Measurements from ENCODE around the gene WNT9A. TPM values are rescaled to one million over a fixed set of nuclear protein-coding genes. Genes with fewer than 3 reads are reported as not detected.

The WNT9A gene
- total and polyA plus RNA-seq, 9 of the 15 experiments (the other 6 are each of a cell fraction or from before 2014, with no cell fraction given) = 0.04 to 0.17 (median 0.10) TPM; not detected in 4

GRCh38 chr1:227885648-227886502, 61.9 kb downstream of the WNT9A start:
- no peaks in the 10 kb centered on the region for H4K20me1 ChIP-seq (replicated peaks; ENCODE audit: control insufficient read depth, insufficient read depth, low read length)
- BruUV-seq (replicated peaks) = no TSS peak
- ChIA-PET POLR2A (interaction anchor here (0.8 to 1.5 kb wide), 4 partner anchors 11 to 92 kb away, joined by 3 to 5 read pairs (median 4); no protein-coding TSS in a partner anchor), CTCF (ENCODE audit: low intra/inter-chr PET ratio) (no interaction called here)
- H2AFZ ChIP-seq (ENCODE audit: low read depth, low read length) = peak overlapping the region; percentile 98
- peaks cover 20 to 68% of the 10 kb centered on the region in 2 experiments for H3K4me1 ChIP-seq (replicated peaks in 1 of 2; ENCODE audit: control insufficient read depth in 2 of 2, insufficient read depth in 2 of 2, low read length in 2 of 2)
- H3K9me1 ChIP-seq (ENCODE audit: control insufficient read depth, insufficient read depth, low read length) = no peaks in the 10 kb centered on the region
- WGBS (ENCODE audit: insufficient coverage, low coverage, missing lambda C conversion rate) = 28% methylated on average over 14 of the region's 14 CpGs
- H3K27me3 ChIP-seq (ENCODE audit: control insufficient read depth in 2 of 2, insufficient read depth in 2 of 2, low read length in 2 of 2) = peaks cover 0 to 4% of the 10 kb centered on the region in 2 experiments; a peak in 2 of 5 replicates
- DNase-seq (ENCODE audit: extremely low read depth in 1 of 4, low spot score in 3 of 4) (peak; percentile 57 to 76 (median 68)), ATAC-seq (peak; percentile 75), FAIRE-seq (peak; percentile 92)
- peak overlapping the region; percentile 61 for H3K27ac ChIP-seq (ENCODE audit: extremely low read depth, low read depth, low read length)
- peak overlapping the region; percentile 15 to 86; a peak in 3 of 4 replicates for H3K9ac ChIP-seq (ENCODE audit: insufficient read depth in 1 of 2, low read depth in 2 of 2, low read length in 2 of 2)
- H3K4me3 ChIP-seq = no peak overlapping the region
- H3K9me3 ChIP-seq (replicated peaks; ENCODE audit: control insufficient read depth, insufficient read depth, low read depth, low read length) = no peaks in the 10 kb centered on the region
- in situ Hi-C loops (cut with MboI) (no loop called here), intact Hi-C loops (cut with micrococcal nuclease) (no loop called here)
- H3K79me2 ChIP-seq (ENCODE audit: control insufficient read depth, insufficient read depth, low read length) = no peaks in the 10 kb centered on the region
- peak overlapping the region; percentile 54 for H3K4me2 ChIP-seq (ENCODE audit: insufficient read depth, low read length)
- H3K36me3 ChIP-seq (ENCODE audit: control insufficient read depth, insufficient read depth, low read length) = no peaks in the 10 kb centered on the region
- TF ChIP-seq IFI16 (CRISPR knock-in tag; IDR thresholded peaks at IDR 0.05) (no peak), TRIM28 (IDR thresholded peaks at IDR 0.05) (no peak), MCM5 (IDR thresholded peaks at IDR 0.05; ENCODE audit: low read depth) (no peak), CBFA2T3 (IDR thresholded peaks at IDR 0.05) (no peak), MTA1 (IDR thresholded peaks at IDR 0.05; ENCODE audit: borderline replicate concordance) (no peak), ELK3 (CRISPR knock-in tag; IDR thresholded peaks at IDR 0.05) (no peak), NR2F6 (CRISPR knock-in tag; IDR thresholded peaks at IDR 0.05) (no peak), TGIF2 (CRISPR knock-in tag; IDR thresholded peaks at IDR 0.05) (no peak), CBX1 (IDR thresholded peaks at IDR 0.05; ENCODE audit: low read depth) (no peak), FOXA3 (CRISPR knock-in tag; conservative IDR thresholded peaks at IDR 0.05 in 1 of 2, IDR thresholded peaks at IDR 0.05 in 1 of 2) (0 out of 4 replicates have a peak, but pooled peaks of 1 of the 2 experiments have one; percentile 37), POLR2AphosphoS5 (IDR thresholded peaks at IDR 0.05; ENCODE audit: control insufficient read depth, insufficient read depth, low read depth, low read length) (no peak), MTA3 (IDR thresholded peaks at IDR 0.05; ENCODE audit: borderline replicate concordance) (peak; percentile 48)
- TF ChIP-seq, protein P1, sequence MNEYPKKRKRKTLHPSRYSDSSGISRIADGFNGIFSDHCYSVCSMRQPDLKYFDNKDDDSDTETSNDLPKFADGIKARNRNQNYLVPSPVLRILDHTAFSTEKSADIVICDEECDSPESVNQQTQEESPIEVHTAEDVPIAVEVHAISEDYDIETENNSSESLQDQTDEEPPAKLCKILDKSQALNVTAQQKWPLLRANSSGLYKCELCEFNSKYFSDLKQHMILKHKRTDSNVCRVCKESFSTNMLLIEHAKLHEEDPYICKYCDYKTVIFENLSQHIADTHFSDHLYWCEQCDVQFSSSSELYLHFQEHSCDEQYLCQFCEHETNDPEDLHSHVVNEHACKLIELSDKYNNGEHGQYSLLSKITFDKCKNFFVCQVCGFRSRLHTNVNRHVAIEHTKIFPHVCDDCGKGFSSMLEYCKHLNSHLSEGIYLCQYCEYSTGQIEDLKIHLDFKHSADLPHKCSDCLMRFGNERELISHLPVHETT (CRISPR knock-in tag; conservative IDR thresholded peaks at IDR 0.05 in 1 of 2, IDR thresholded peaks at IDR 0.05 in 1 of 2) = peak in 1 of 2 experiments; percentile 28; a peak in 1 of 4 replicates
- TF ChIP-seq, protein P2, sequence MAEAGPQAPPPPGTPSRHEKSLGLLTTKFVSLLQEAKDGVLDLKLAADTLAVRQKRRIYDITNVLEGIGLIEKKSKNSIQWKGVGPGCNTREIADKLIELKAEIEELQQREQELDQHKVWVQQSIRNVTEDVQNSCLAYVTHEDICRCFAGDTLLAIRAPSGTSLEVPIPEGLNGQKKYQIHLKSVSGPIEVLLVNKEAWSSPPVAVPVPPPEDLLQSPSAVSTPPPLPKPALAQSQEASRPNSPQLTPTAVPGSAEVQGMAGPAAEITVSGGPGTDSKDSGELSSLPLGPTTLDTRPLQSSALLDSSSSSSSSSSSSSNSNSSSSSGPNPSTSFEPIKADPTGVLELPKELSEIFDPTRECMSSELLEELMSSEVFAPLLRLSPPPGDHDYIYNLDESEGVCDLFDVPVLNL (CRISPR knock-in tag; IDR thresholded peaks at IDR 0.05; ENCODE audit: low read depth) = no peak
- TF ChIP-seq, protein P3, sequence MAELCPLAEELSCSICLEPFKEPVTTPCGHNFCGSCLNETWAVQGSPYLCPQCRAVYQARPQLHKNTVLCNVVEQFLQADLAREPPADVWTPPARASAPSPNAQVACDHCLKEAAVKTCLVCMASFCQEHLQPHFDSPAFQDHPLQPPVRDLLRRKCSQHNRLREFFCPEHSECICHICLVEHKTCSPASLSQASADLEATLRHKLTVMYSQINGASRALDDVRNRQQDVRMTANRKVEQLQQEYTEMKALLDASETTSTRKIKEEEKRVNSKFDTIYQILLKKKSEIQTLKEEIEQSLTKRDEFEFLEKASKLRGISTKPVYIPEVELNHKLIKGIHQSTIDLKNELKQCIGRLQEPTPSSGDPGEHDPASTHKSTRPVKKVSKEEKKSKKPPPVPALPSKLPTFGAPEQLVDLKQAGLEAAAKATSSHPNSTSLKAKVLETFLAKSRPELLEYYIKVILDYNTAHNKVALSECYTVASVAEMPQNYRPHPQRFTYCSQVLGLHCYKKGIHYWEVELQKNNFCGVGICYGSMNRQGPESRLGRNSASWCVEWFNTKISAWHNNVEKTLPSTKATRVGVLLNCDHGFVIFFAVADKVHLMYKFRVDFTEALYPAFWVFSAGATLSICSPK (IDR thresholded peaks at IDR 0.05; ENCODE audit: borderline replicate concordance) = no peak
